ENCODE measurements around the gene SLC5A1.

Gene SLC5A1

DNA sequence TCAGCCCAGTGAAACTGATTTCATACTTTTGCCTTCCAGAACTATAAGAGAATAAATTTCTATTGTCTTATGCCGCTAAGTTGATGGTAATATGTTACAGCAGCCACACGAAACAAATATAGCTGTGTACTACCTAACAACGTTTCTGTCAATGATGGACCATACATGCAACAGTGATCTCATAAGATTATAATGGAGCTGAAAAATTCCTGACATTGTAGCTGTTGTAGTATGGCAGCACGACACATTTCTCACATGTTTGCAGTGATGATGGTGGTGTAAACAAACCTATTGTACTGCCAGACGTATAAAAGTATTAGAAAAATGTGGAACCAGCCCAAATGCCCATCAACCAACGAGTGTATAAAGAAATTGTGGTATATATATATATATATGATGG lies 5.8 kb upstream of the SLC5A1 start:
- H3K27me3 ChIP-seq (replicated peaks), result peaks cover 12% of the 10 kb centered on the region
- H3K4me3 ChIP-seq (ENCODE audit: low read depth, low read length), result no peak overlapping the region
- H3K27ac ChIP-seq, result no peak overlapping the region
- H3K36me3 ChIP-seq (replicated peaks), result no peaks in the 10 kb centered on the region
- TF ChIP-seq, protein P1, sequence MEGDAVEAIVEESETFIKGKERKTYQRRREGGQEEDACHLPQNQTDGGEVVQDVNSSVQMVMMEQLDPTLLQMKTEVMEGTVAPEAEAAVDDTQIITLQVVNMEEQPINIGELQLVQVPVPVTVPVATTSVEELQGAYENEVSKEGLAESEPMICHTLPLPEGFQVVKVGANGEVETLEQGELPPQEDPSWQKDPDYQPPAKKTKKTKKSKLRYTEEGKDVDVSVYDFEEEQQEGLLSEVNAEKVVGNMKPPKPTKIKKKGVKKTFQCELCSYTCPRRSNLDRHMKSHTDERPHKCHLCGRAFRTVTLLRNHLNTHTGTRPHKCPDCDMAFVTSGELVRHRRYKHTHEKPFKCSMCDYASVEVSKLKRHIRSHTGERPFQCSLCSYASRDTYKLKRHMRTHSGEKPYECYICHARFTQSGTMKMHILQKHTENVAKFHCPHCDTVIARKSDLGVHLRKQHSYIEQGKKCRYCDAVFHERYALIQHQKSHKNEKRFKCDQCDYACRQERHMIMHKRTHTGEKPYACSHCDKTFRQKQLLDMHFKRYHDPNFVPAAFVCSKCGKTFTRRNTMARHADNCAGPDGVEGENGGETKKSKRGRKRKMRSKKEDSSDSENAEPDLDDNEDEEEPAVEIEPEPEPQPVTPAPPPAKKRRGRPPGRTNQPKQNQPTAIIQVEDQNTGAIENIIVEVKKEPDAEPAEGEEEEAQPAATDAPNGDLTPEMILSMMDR (IDR thresholded peaks at IDR 0.05; ENCODE audit: low read depth, low read length, missing control alignments), result no peak
- no peak for DNase-seq
- in situ Hi-C loops (cut with HindIII; ENCODE audit: low pct_ligation_motif_present, low sequenced_read_pairs), result no loop called here

DNA sequence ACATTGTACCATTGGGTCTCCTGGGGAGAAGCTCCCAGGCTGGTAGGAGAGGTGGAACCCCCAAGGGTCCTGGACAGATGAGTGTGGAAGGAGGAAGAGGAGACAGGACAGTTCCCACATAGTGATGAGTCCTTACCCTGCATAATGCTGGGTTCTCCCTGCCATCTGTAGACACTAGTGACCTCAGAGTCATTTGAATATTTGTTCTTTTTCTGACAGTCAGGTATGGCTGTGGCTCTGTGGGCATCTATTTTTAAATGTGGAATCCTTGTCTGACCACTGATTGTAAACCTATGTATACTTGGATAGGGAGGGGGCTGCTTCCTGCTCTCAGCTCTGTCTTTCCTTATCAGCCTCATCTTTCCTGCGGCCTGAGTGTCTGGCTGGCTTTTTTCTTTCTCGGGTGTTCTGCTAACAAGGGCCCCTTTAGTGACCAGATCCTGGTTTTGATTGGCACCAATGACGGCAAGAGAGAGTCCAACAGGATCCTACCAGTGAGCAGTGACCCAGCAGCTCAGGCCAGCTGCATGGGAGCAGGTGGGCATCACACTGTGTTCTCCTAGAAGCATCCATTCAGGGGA lies 2.6 kb upstream of the SLC5A1 start:
- TF ChIP-seq, protein P1 (IDR thresholded peaks at IDR 0.05; ENCODE audit: low read depth, low read length, missing control alignments), result no peak
- DNase-seq, result no peak
- Histone ChIP-seq H3K27me3 (replicated peaks) (peaks cover 24% of the 10 kb centered on the region), H3K4me3 (ENCODE audit: low read depth, low read length) (no peak overlapping the region), H3K27ac (no peak overlapping the region), H3K36me3 (replicated peaks) (no peaks in the 10 kb centered on the region)
- in situ Hi-C loops (cut with HindIII; ENCODE audit: low pct_ligation_motif_present, low sequenced_read_pairs), result no loop called here

DNA sequence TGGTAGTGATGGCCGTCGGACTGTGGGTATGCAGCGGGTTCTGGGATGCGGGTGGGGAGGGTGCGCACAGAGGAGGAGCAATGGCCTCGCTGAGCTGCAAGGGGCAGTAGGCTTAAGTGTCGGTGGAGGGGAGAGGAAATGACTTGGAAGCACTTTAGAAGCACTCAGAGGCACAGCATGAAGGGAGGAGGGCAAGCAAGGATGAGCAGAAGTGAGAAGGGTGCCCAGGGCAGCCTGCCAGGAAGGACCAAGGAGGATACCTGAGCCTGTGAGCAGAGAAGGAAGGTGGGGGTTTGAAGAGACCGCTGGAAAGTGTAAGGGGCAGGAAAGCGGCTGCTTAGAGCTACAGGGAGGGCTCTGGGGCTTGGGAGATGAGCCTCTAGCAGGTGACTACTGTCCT lies 330 bp downstream of the SLC5A1 start:
- TF ChIP-seq, protein P1 (IDR thresholded peaks at IDR 0.05; ENCODE audit: low read depth, low read length, missing control alignments), result no peak
- Histone ChIP-seq H3K4me3 (ENCODE audit: low read depth, low read length) (no peak overlapping the region), H3K27me3 (replicated peaks) (peaks cover 22% of the 10 kb centered on the region), H3K27ac (no peak overlapping the region), H3K36me3 (replicated peaks) (no peaks in the 10 kb centered on the region)
- in situ Hi-C loops (cut with HindIII; ENCODE audit: low pct_ligation_motif_present, low sequenced_read_pairs), result no loop called here
- no peak for DNase-seq

DNA sequence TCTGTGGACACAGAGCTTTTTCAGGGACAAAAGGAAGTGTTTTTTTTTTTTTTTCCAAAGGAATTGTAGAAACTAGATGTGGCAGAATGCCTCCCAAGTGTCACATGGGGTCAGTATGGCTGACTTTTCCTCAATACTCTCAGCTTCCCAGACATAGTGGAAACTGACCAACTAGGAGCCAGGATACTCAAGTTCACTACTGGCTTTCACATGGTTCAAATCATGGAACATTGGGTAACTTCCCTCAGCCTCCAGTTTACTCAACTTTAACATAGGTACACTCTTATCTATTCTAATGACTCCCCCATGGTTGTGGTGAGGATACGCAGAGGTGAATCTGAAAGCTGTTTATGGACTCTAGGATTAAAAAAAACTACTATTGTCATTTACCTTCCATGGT lies 1.4 kb downstream of the SLC5A1 start:
- H3K27me3 ChIP-seq (replicated peaks), result peaks cover 22% of the 10 kb centered on the region
- TF ChIP-seq, protein P1 (IDR thresholded peaks at IDR 0.05; ENCODE audit: low read depth, low read length, missing control alignments), result no peak

DNA sequence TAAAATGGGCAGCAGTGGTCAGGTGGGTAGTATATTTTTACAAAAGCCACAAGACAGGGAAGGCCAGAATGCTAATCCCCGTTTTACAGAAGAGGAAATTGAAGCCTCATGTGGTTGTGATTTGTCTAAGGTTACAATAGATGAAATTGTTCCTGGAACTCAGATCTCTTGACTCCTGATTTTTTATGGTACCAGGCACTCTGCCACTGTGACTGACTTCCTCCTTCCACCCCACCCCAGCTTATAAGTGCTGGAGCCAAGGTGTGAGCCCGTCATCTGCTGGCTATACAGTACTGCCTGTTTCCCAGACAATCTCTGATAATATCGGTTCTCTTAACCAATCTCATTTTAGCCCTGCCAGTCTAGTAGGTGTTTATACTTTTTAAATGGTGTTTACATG lies 1.9 kb downstream of the SLC5A1 start:
- Histone ChIP-seq H3K27me3 (replicated peaks) (peaks cover 22% of the 10 kb centered on the region), H3K36me3 (replicated peaks) (no peaks in the 10 kb centered on the region), H3K4me3 (ENCODE audit: low read depth, low read length) (no peak overlapping the region), H3K27ac (no peak overlapping the region)
- TF ChIP-seq, protein P1 (IDR thresholded peaks at IDR 0.05; ENCODE audit: low read depth, low read length, missing control alignments), result no peak
- DNase-seq, result no peak
- in situ Hi-C loops (cut with HindIII; ENCODE audit: low pct_ligation_motif_present, low sequenced_read_pairs), result no loop called here

More for the DNA sequence above, 1.4 kb downstream of the SLC5A1 start:
- Histone ChIP-seq H3K27ac (no peak overlapping the region), H3K4me3 (ENCODE audit: low read depth, low read length) (no peak overlapping the region), H3K36me3 (replicated peaks) (no peaks in the 10 kb centered on the region)
- DNase-seq, result no peak
- in situ Hi-C loops (cut with HindIII; ENCODE audit: low pct_ligation_motif_present, low sequenced_read_pairs), result no loop called here

DNA sequence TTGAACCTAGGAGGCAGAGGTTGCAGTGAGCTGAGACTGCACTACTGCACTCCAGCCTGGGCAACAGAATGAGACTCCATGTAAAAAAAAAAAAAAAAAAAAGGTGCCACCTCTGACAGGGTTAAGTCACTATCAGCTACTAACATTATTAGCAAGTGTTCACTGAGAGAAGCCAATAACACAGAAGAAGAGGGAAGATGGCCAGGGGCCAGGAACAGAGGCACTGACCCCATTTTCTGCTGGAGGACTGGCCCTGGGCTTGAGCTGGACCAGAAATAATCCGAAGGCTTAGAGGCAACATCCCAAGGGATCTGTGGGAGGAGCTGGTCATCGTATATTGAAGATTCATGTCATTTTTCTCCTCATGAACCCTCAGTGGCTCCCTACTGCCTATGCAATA lies 5.0 kb downstream of the SLC5A1 start:
- in situ Hi-C loops (cut with HindIII; ENCODE audit: low pct_ligation_motif_present, low sequenced_read_pairs), result no loop called here
- TF ChIP-seq, protein P1 (IDR thresholded peaks at IDR 0.05; ENCODE audit: low read depth, low read length, missing control alignments), result no peak
- H3K27me3 ChIP-seq (replicated peaks), result peaks cover 7% of the 10 kb centered on the region

More for the DNA sequence above, 5.0 kb downstream of the SLC5A1 start:
- Histone ChIP-seq H3K27ac (no peak overlapping the region), H3K36me3 (replicated peaks) (no peaks in the 10 kb centered on the region), H3K4me3 (ENCODE audit: low read depth, low read length) (no peak overlapping the region)
- DNase-seq, result no peak
